K562 (cell line): ENCODE data around the gene MYH9. TPM values are rescaled to one million over a fixed set of nuclear protein-coding genes. Genes with fewer than 3 reads are reported as not detected.

Source experiments
- BDP1 ChIP-seq: IDR thresholded peaks from 3 replicates; pipeline ENCODE4 v1.6.1; 2011; ENCODE audit not compliant: insufficient read length, insufficient read depth
- FOXJ2 ChIP-seq: fragments of 200-800 bp; sonication (Bioruptor generic); IDR thresholded peaks from 2 replicates; pipeline ENCODE4 v1.6.1; 2016; ENCODE audit warnings: missing genetic modification characterization, missing compliant biosample characterization
- FOXK1 ChIP-seq: sonication (generic); formaldehyde crosslinking; IDR thresholded peaks from 2 replicates; pipeline ENCODE4 v1.8.0; 2022; ENCODE audit warnings: missing genetic modification reagents, mild to moderate bottlenecking, borderline replicate concordance
- JUND ChIP-seq, 2 experiments: IDR thresholded peaks; 2 replicates in 1 of 2; 3 replicates in 1 of 2; pipeline ENCODE4 v1.6.1; 2011; ENCODE audit warnings: borderline replicate concordance in 2 of 2, low read depth in 2 of 2, low read length in 2 of 2, improper control_type of control experiment in 1 of 2, missing biosample characterization in 1 of 2, missing genetic modification characterization in 1 of 2, missing genetic modification reagents in 1 of 2
- KHSRP ChIP-seq: fragments of 450-650 bp; IDR thresholded peaks from 2 replicates; pipeline ENCODE4 v1.6.1; 2017
- MXI1 ChIP-seq: IDR thresholded peaks from 2 replicates; pipeline ENCODE4 v1.6.1; 2011; ENCODE audit warnings: low read depth, mild to moderate bottlenecking, improper control_type of control experiment, low read length
- POLR2A ChIP-seq: fragments of 450-650 bp; conservative IDR thresholded peaks from 2 replicates; pipeline ENCODE4 v1.6.1; 2016
- RFX7 ChIP-seq: fragments of 250-450 bp; sonication (Bioruptor Pico); IDR thresholded peaks from 2 replicates; pipeline ENCODE4 v1.5.1; 2021; ENCODE audit warnings: mild to moderate bottlenecking
- SMAD3 ChIP-seq: fragments of 450-650 bp; formaldehyde crosslinking; conservative IDR thresholded peaks from 2 replicates; pipeline ENCODE4 v1.4.0; 2020; ENCODE audit warnings: mild to moderate bottlenecking
- SRF ChIP-seq, 2 experiments: fragments of 250-450, 450-650 bp in 1 of 2; sonication (Bioruptor Pico) in 1 of 2; sonication (generic) in 1 of 2; formaldehyde crosslinking; IDR thresholded peaks; 2 replicates each; pipeline versions ENCODE4 v1.5.0 to v1.5.1; 2020 to 2022; ENCODE audit warnings: mild to moderate bottlenecking in 1 of 2, missing genetic modification reagents in 1 of 2
- polyA plus RNA-seq, 8 experiments: library from polyadenylated mRNA; depleted of rRNA in 4 of 8; stranded (reverse) in 5 of 8; unstranded in 3 of 8; fragments of >200 nt; fragmentation: Nextera tagmentation in 2 of 8; fragmentation: Illumina TruSeq in 1 of 8; extraction: Ambion mirVana in 2 of 8; extraction: Trizol in 1 of 8; gene quantifications; 2 replicates each; pipeline versions ENCODE4 v1.2.1 to v1.2.3, GENCODE V29; 2011 to 2014; ENCODE audit warnings: inconsistent platforms in 1 of 8, missing spikeins in 1 of 8
- total RNA-seq, 7 experiments: library from RNA; depleted of rRNA in 6 of 7; stranded (reverse); fragments of >200 nt in 6 of 7; fragmentation: Illumina TruSeq in 2 of 7; extraction: Trizol in 2 of 7; gene quantifications; 2 replicates each; pipeline versions ENCODE4 v1.2.1 to v1.2.3, GENCODE V29; 2011 to 2021; ENCODE audit warnings: low replicate concordance in 1 of 7
- TF ChIP-seq, protein P1 (sequence below): sonication (generic); formaldehyde crosslinking; IDR thresholded peaks from 2 replicates; pipeline ENCODE4 v1.8.0; 2022; ENCODE audit warnings: missing genetic modification reagents, mild to moderate bottlenecking, borderline replicate concordance
- TF ChIP-seq, protein P2 (sequence below): sonication (generic); formaldehyde crosslinking; IDR thresholded peaks from 2 replicates; pipeline ENCODE4 v1.9.0; 2022; ENCODE audit warnings: mild to moderate bottlenecking, missing genetic modification reagents
- TF ChIP-seq, protein P3 (sequence below): sonication (generic); formaldehyde crosslinking; IDR thresholded peaks from 2 replicates; pipeline ENCODE4 v1.8.0; 2022; ENCODE audit warnings: missing genetic modification reagents, mild to moderate bottlenecking, moderate library complexity, borderline replicate concordance
- TF ChIP-seq, protein P4 (sequence below): sonication (generic); formaldehyde crosslinking; IDR thresholded peaks from 2 replicates; pipeline ENCODE4 v1.8.1; 2023; ENCODE audit warnings: mild to moderate bottlenecking, missing genetic modification reagents
- TF ChIP-seq, protein P5 (sequence below): fragments of 250-450 bp; sonication (Bioruptor Pico); IDR thresholded peaks from 2 replicates; pipeline ENCODE4 v1.8.0; 2022; ENCODE audit warnings: moderate library complexity, mild to moderate bottlenecking, inconsistent platforms
- TF ChIP-seq, protein P6 (sequence below): sonication (generic); formaldehyde crosslinking; IDR thresholded peaks from 2 replicates; pipeline ENCODE4 v1.8.0; 2022; ENCODE audit warnings: mild to moderate bottlenecking, missing genetic modification reagents

The MYH9 gene
- total and polyA plus RNA-seq, 9 of the 15 experiments (the other 6 are each of a cell fraction or from before 2014, with no cell fraction given) = 0.71 to 111 (median 24.6) TPM

DNA sequence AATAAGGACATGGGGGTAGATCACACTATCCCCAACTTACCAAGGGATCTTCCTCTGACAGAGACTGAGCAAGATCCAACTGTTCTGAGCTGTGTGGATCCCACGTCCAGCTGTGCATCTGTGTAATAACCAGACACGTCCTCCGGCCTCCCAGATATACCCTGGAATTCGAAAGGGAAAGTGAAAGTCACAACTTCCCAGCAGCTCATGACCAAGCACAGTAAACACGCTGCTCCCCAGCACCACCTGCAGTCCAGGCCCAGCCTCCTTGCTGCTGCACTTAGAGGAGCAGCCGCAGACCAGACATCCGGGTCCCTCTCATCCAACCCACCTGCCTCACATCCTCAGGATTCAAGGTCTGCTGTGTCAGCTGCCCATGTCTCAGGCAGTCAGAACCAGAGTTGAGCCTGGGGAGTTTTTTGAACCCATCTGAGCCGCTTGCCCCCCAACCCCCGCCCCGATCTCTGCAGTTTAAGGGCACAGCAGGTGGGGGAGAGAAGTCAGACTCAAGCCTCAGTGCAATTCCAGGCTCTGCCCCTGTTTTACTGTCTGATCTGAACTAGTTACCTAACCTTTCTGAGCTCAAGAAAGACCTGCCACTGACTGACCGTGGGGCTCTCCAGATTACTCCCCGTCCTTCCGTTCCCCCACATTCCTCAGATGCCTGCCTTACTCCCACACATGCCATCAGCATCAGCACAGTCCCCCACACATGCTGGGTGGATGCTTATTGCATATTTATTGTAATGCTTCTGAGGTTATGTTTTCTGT lies 148.2 kb downstream of the MYH9 start, which contains the start of gene APOL2 (continued):
- TF ChIP-seq, protein P1, sequence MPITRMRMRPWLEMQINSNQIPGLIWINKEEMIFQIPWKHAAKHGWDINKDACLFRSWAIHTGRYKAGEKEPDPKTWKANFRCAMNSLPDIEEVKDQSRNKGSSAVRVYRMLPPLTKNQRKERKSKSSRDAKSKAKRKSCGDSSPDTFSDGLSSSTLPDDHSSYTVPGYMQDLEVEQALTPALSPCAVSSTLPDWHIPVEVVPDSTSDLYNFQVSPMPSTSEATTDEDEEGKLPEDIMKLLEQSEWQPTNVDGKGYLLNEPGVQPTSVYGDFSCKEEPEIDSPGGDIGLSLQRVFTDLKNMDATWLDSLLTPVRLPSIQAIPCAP = 0 out of 2 replicates have a peak, but pooled peaks have one; percentile 49
- TF ChIP-seq POLR2A (peak; percentile 48; the same call in 1 of the 2 replicates), MXI1 (peak; percentile 89), RFX7 (no peak), FOXK1 (CRISPR knock-in tag) (peak; percentile 94), SMAD3 (CRISPR knock-in tag) (no peak), BDP1 (no peak), JUND (IDR thresholded peaks at IDR 0.05; ENCODE audit: borderline replicate concordance, low read depth, low read length) (peak; percentile 44; the same call in 1 of the 2 replicates), JUND (tag; IDR thresholded peaks at IDR 0.05; ENCODE audit: borderline replicate concordance, low read depth, low read length) (peak; percentile 53; the same call in 1 of the 3 replicates), KHSRP (no peak), FOXJ2 (tag) (peak; percentile 81), SRF (CRISPR knock-in tag; IDR thresholded peaks at IDR 0.05) (0 out of 4 replicates have a peak, but pooled peaks of 1 of the 2 experiments have one; percentile 24)
- TF ChIP-seq, protein P2, sequence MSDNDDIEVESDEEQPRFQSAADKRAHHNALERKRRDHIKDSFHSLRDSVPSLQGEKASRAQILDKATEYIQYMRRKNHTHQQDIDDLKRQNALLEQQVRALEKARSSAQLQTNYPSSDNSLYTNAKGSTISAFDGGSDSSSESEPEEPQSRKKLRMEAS (CRISPR knock-in tag) = peak; percentile 79
- TF ChIP-seq, protein P3, sequence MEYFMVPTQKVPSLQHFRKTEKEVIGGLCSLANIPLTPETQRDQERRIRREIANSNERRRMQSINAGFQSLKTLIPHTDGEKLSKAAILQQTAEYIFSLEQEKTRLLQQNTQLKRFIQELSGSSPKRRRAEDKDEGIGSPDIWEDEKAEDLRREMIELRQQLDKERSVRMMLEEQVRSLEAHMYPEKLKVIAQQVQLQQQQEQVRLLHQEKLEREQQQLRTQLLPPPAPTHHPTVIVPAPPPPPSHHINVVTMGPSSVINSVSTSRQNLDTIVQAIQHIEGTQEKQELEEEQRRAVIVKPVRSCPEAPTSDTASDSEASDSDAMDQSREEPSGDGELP (CRISPR knock-in tag) = peak; percentile 89
- TF ChIP-seq, protein P4, sequence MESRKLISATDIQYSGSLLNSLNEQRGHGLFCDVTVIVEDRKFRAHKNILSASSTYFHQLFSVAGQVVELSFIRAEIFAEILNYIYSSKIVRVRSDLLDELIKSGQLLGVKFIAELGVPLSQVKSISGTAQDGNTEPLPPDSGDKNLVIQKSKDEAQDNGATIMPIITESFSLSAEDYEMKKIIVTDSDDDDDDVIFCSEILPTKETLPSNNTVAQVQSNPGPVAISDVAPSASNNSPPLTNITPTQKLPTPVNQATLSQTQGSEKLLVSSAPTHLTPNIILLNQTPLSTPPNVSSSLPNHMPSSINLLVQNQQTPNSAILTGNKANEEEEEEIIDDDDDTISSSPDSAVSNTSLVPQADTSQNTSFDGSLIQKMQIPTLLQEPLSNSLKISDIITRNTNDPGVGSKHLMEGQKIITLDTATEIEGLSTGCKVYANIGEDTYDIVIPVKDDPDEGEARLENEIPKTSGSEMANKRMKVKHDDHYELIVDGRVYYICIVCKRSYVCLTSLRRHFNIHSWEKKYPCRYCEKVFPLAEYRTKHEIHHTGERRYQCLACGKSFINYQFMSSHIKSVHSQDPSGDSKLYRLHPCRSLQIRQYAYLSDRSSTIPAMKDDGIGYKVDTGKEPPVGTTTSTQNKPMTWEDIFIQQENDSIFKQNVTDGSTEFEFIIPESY = peak; percentile 25; the same call in 1 of the 2 replicates
- TF ChIP-seq, protein P5, sequence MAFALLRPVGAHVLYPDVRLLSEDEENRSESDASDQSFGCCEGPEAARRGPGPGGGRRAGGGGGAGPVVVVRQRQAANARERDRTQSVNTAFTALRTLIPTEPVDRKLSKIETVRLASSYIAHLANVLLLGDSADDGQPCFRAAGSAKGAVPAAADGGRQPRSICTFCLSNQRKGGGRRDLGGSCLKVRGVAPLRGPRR (CRISPR knock-in tag) = no peak
- TF ChIP-seq, protein P6, sequence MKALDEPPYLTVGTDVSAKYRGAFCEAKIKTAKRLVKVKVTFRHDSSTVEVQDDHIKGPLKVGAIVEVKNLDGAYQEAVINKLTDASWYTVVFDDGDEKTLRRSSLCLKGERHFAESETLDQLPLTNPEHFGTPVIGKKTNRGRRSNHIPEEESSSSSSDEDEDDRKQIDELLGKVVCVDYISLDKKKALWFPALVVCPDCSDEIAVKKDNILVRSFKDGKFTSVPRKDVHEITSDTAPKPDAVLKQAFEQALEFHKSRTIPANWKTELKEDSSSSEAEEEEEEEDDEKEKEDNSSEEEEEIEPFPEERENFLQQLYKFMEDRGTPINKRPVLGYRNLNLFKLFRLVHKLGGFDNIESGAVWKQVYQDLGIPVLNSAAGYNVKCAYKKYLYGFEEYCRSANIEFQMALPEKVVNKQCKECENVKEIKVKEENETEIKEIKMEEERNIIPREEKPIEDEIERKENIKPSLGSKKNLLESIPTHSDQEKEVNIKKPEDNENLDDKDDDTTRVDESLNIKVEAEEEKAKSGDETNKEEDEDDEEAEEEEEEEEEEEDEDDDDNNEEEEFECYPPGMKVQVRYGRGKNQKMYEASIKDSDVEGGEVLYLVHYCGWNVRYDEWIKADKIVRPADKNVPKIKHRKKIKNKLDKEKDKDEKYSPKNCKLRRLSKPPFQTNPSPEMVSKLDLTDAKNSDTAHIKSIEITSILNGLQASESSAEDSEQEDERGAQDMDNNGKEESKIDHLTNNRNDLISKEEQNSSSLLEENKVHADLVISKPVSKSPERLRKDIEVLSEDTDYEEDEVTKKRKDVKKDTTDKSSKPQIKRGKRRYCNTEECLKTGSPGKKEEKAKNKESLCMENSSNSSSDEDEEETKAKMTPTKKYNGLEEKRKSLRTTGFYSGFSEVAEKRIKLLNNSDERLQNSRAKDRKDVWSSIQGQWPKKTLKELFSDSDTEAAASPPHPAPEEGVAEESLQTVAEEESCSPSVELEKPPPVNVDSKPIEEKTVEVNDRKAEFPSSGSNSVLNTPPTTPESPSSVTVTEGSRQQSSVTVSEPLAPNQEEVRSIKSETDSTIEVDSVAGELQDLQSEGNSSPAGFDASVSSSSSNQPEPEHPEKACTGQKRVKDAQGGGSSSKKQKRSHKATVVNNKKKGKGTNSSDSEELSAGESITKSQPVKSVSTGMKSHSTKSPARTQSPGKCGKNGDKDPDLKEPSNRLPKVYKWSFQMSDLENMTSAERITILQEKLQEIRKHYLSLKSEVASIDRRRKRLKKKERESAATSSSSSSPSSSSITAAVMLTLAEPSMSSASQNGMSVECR (CRISPR knock-in tag) = peak; percentile 88
